Naive thymus-derived CD4-positive, alpha-beta T cell (primary cell): ENCODE results near the gene ZNF775. TPM values are rescaled to one million over a fixed set of nuclear protein-coding genes. Genes with fewer than 3 reads are reported as not detected.
A peak's percentile ranks its signal among the peaks of the same experiment; 100 is the strongest.

Experiments used
- ATAC-seq: fragments of 150-1000 bp; cut with Tn5 transposase; 2 replicates; pipeline ENCODE4 v1.10.0; 2021; ENCODE audit warnings: mild to moderate bottlenecking, moderate library complexity
- CTCF ChIA-PET: fragments of 350-600 bp; sonication (Branson Sonifier 250); formaldehyde crosslinking; loops from one replicate; lab custom pipeline; 2021; ENCODE audit warnings: antibody characterized with exemption; lab: Charles Lee
- POLR2A ChIA-PET: fragments of 350-600 bp; sonication (Branson Sonifier 250); formaldehyde crosslinking; loops from one replicate; lab custom pipeline; 2021; ENCODE audit warnings: antibody characterized with exemption, inconsistent platforms; lab: Charles Lee
- DNase-seq, 9 donors: peaks; one replicate each; pipeline versions ENCODE4 v3.0.0 to v3.0.0-alpha.2; 2020 to 2022; ENCODE audit warnings: mixed read lengths in 1 of 9
- H3K27ac ChIP-seq: one replicate; pipeline ENCODE4 v1.7.0; 2013; ENCODE audit warnings: mild to moderate bottlenecking, low read depth, low read length, moderate library complexity
- H3K27me3 ChIP-seq, 2 donors: one replicate each; pipeline ENCODE4 v1.7.0; 2013; ENCODE audit warnings: low read length in 2 of 2, mild to moderate bottlenecking in 2 of 2, moderate library complexity in 2 of 2; ENCODE audit not compliant: control insufficient read depth in 2 of 2, insufficient read depth in 2 of 2
- H3K36me3 ChIP-seq, 3 experiments: 1 replicate in 2 of 3; 2 replicates in 1 of 3; pipeline ENCODE4 v1.7.0; 2013; ENCODE audit warnings: low read length in 3 of 3, mild to moderate bottlenecking in 3 of 3, moderate library complexity in 1 of 3; ENCODE audit not compliant: insufficient read depth in 3 of 3, control insufficient read depth in 2 of 3
- H3K4me1 ChIP-seq, 2 donors: one replicate each; pipeline ENCODE4 v1.7.0; 2013; ENCODE audit warnings: low read length in 2 of 2, mild to moderate bottlenecking in 2 of 2, moderate library complexity in 1 of 2; ENCODE audit not compliant: control insufficient read depth in 2 of 2, insufficient read depth in 2 of 2
- H3K4me3 ChIP-seq: 2 replicates; pipeline ENCODE4 v1.7.0; 2013; ENCODE audit warnings: mild to moderate bottlenecking, low read length
- H3K9me3 ChIP-seq, 3 experiments: 1 replicate in 2 of 3; 2 replicates in 1 of 3; pipeline ENCODE4 v1.7.0; 2013; ENCODE audit warnings: low read length in 3 of 3; ENCODE audit not compliant: control insufficient read depth in 2 of 3
- H3K27ac Mint-ChIP-seq, 9 donors: one replicate each; pipeline ENCODE4 v1.8.0; 2020 to 2022; ENCODE audit warnings: mixed read lengths in 9 of 9, mild to moderate bottlenecking in 8 of 9, moderate library complexity in 5 of 9, inconsistent platforms in 2 of 9
- H3K27me3 Mint-ChIP-seq, 5 donors: one replicate each; pipeline ENCODE4 v1.8.0; 2021 to 2022; ENCODE audit warnings: mixed read lengths in 5 of 5, mild to moderate bottlenecking in 1 of 5
- H3K36me3 Mint-ChIP-seq, 5 donors: one replicate each; pipeline ENCODE4 v1.8.0; 2020 to 2022; ENCODE audit warnings: mixed read lengths in 5 of 5, mild to moderate bottlenecking in 3 of 5, inconsistent platforms in 1 of 5
- H3K4me1 Mint-ChIP-seq, 7 donors: one replicate each; pipeline ENCODE4 v1.8.0; 2020 to 2022; ENCODE audit warnings: mixed read lengths in 7 of 7, mild to moderate bottlenecking in 3 of 7, inconsistent platforms in 1 of 7
- H3K4me3 Mint-ChIP-seq, 10 donors: one replicate each; pipeline ENCODE4 v1.8.0; 2020 to 2022; ENCODE audit warnings: mild to moderate bottlenecking in 10 of 10, mixed read lengths in 10 of 10, moderate library complexity in 6 of 10, inconsistent platforms in 2 of 10
- H3K9me3 Mint-ChIP-seq, 11 donors: one replicate each; pipeline ENCODE4 v1.8.0; 2020 to 2022; ENCODE audit warnings: mixed read lengths in 11 of 11, mild to moderate bottlenecking in 4 of 11, inconsistent platforms in 1 of 11, moderate library complexity in 1 of 11
- intact Hi-C, 2 donors: fragments of 100-400 bp; cut with micrococcal nuclease; formaldehyde crosslinking; loops; one replicate each; pipeline ENCODE4 v1.15.1; 2023
- polyA plus RNA-seq, 2 donors: library from polyadenylated mRNA; unstranded; fragments of 300-500 nt; fragmentation: Illumina TruSeq; gene quantifications; one replicate each; pipeline ENCODE4 v1.2.3, GENCODE V29; 2021
- total RNA-seq, 6 experiments: library from RNA in 5 of 6; stranded (reverse) in 5 of 6; gene quantifications; 1 replicate in 5 of 6; 2 replicates in 1 of 6; pipeline ENCODE4 v1.2.3 and lab custom pipeline; 2021 to 2026

Gene ZNF775
- total and polyA plus RNA-seq, 7 experiments from 2014 or later = 1.1 to 7.4 (median 4.3) TPM

DNA sequence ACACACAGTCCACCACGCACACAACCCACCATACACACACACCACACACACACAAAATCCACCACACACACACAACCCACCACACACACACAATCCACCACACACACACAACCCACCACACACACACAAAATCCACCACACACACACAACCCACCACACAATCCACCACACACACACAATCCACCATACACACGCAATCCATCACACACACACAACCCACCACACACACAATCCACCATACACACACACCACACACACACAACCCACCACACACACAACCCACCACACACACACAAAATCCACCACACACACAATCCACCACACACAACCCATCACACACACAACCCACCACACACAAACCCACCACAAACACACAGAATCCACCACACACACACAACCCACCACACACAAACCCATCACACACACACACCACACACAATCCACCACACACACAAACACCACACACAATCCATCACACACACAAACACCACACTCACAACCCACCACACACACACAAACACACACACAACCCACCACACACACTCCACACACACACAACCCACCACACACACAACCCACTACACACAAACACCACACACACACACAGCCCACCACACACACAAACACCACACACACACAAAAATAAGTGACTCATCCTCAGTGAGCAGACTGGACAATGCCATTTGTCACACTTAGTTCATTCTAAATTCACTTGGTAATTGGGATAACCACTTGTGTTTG is 19.3 kb upstream of the ZNF775 start:
- CTCF ChIA-PET = no interaction called here
- ATAC-seq = no peak
- intact Hi-C loops = loop anchor here (5.0 kb wide), 3 partner anchors 37 to 378 kb away; partner anchors contain the start of genes GIMAP7 (in 2 of the 2), ACTR3C (in 1 of the 2), GIMAP5 (in 1 of the 2) and LRRC61 (in 1 of the 2)

DNA sequence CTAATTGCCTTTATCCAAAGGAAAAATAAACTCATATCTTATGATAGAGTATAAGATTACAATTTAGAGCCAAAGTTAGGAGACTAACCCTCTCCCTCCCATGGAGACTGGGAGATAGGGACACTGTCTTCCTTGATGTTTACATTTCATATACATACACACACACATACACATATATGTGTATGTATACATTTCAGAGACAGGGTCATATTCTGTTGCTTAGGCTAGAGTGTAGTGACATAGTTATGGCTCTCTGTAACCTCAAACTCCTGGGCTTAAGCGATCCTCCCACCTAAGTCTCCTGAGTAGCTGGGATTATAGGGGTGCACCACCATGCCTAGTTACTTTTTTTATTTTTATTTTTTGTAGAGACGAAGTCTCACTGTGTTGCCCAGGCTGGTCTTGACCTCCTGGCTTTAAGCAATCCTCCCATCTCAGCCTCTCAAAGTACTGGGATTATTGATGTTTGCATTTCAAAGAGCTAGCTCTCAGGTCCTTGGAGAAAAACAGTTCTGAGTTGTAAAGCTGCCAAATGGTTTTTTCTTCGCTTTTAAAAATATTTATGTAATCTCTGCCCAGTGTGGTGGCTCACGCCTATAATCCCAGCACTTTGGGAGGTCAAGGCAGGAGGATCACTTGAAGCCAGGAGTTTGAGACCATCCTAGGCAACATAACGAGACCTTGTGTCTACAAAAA is 18.6 kb upstream of the ZNF775 start:
- no peak overlapping the region for H3K27ac ChIP-seq
- H3K9me3 ChIP-seq = no peaks in the 10 kb centered on the region
- Mint-ChIP-seq H3K4me3 (peak overlapping the region in 2 of 10 donors; percentile 24 to 50), H3K27ac (peak overlapping the region in 8 of 9 donors; percentile 15 to 93 (median 86)), H3K36me3 (no peaks in the 10 kb centered on the region), H3K9me3 (peaks cover 0 to 2% (median 0%) of the 10 kb centered on the region in 11 donors), H3K4me1 (peaks cover 24 to 72% (median 60%) of the 10 kb centered on the region in 7 donors), H3K27me3 (no peaks in the 10 kb centered on the region)
- intact Hi-C loops = no loop called here
- H3K36me3 ChIP-seq = no peaks in the 10 kb centered on the region
- ChIA-PET CTCF (interaction anchor here (0.6 kb wide), 2 partner anchors 518 to 552 kb away, joined by 3 read pairs; no protein-coding TSS in a partner anchor), POLR2A (interaction anchor here (1.0 to 1.3 kb wide), 2 partner anchors 10 to 47 kb away, joined by 3 to 7 read pairs; no protein-coding TSS in a partner anchor)
- peaks cover 6 to 38% of the 10 kb centered on the region in 2 donors for H3K4me1 ChIP-seq
- no peak for ATAC-seq
- H3K27me3 ChIP-seq = no peaks in the 10 kb centered on the region
- no peak overlapping the region for H3K4me3 ChIP-seq
- DNase-seq = no peak

More for the DNA sequence above, 19.3 kb upstream of the ZNF775 start:
- peaks cover 24 to 64% (median 56%) of the 10 kb centered on the region in 7 donors for H3K4me1 Mint-ChIP-seq
- Histone ChIP-seq H3K4me3 (no peak overlapping the region), H3K36me3 (no peaks in the 10 kb centered on the region), H3K27me3 (no peaks in the 10 kb centered on the region), H3K4me1 (peaks cover 6 to 38% of the 10 kb centered on the region in 2 donors), H3K27ac (no peak overlapping the region), H3K9me3 (no peaks in the 10 kb centered on the region)
- peak overlapping the region in 4 of 10 donors; percentile 12 to 50 (median 34) for H3K4me3 Mint-ChIP-seq
- POLR2A ChIA-PET = interaction anchor here (1.3 kb wide), 1 partner anchor 47 kb away, joined by 7 read pairs; no protein-coding TSS in a partner anchor
- H3K27ac Mint-ChIP-seq = peak overlapping the region; percentile 15 to 93 (median 86)
- H3K27me3 Mint-ChIP-seq = no peaks in the 10 kb centered on the region
- DNase-seq = no peak
- no peaks in the 10 kb centered on the region for H3K36me3 Mint-ChIP-seq
- H3K9me3 Mint-ChIP-seq = peaks cover 0 to 2% (median 0%) of the 10 kb centered on the region in 11 donors

DNA sequence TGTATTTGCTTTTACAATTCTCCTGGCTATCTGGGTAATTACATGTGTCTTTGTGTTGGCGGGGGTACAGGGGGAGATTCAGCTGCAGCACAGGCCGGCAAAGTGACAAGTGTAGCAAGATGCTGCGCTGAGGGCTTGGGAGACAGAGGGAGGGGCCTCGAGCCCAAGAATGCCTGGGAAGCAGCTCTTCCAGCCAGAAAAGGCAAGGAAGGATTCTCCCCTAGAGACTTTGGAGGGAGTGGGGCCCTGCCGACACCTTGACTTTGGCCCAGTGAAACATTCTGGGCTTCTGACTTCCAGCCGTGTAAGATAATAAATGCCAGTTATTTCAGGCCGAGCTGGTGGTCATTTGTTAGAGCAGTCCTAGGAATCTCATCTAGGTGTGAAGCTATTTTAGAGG is 17.7 kb upstream of the ZNF775 start:
- Mint-ChIP-seq H3K9me3 (peaks cover 0 to 2% (median 0%) of the 10 kb centered on the region in 11 donors), H3K36me3 (no peaks in the 10 kb centered on the region), H3K4me3 (no peak overlapping the region), H3K4me1 (peaks cover 27 to 77% (median 65%) of the 10 kb centered on the region in 7 donors), H3K27me3 (no peaks in the 10 kb centered on the region), H3K27ac (peak overlapping the region in 2 of 9 donors; percentile 15 to 26)
- POLR2A ChIA-PET = interaction anchor here (1.0 to 1.3 kb wide), 2 partner anchors 9 to 46 kb away, joined by 3 to 7 read pairs; no protein-coding TSS in a partner anchor
- no peaks in the 10 kb centered on the region for H3K27me3 ChIP-seq
- CTCF ChIA-PET = no interaction called here
- H3K4me1 ChIP-seq = peaks cover 6 to 45% of the 10 kb centered on the region in 2 donors
- ATAC-seq (no peak), DNase-seq (no peak)
- intact Hi-C loops = no loop called here
- H3K27ac ChIP-seq = no peak overlapping the region
- H3K4me3 ChIP-seq = no peak overlapping the region
- H3K9me3 ChIP-seq = no peaks in the 10 kb centered on the region
- no peaks in the 10 kb centered on the region for H3K36me3 ChIP-seq

GRCh38 chr7:150361807-150362621 is 17.1 kb upstream of the ZNF775 start:
- CTCF ChIA-PET = interaction anchor here (1.1 to 1.3 kb wide), 3 partner anchors 8 to 58 kb away, joined by 3 to 4 read pairs (median 4); a partner anchor contains a TSS
- no peak overlapping the region for H3K4me3 ChIP-seq
- H3K4me1 ChIP-seq = peaks cover 6 to 42% of the 10 kb centered on the region in 2 donors
- Mint-ChIP-seq H3K27me3 (no peaks in the 10 kb centered on the region), H3K27ac (peak overlapping the region in 3 of 9 donors; percentile 15 to 50 (median 26)), H3K9me3 (peaks cover 0 to 2% (median 0%) of the 10 kb centered on the region in 11 donors), H3K36me3 (no peaks in the 10 kb centered on the region), H3K4me3 (no peak overlapping the region), H3K4me1 (peaks cover 29 to 76% (median 64%) of the 10 kb centered on the region in 7 donors)
- POLR2A ChIA-PET = interaction anchor here (0.7 to 1.3 kb wide), 2 partner anchors 24 to 45 kb away, joined by 3 to 5 read pairs; no protein-coding TSS in a partner anchor
- intact Hi-C loops = no loop called here
- no peaks in the 10 kb centered on the region for H3K27me3 ChIP-seq
- no peaks in the 10 kb centered on the region for H3K9me3 ChIP-seq
- no peak overlapping the region for H3K27ac ChIP-seq
- H3K36me3 ChIP-seq = no peaks in the 10 kb centered on the region
- ATAC-seq = no peak
- no peak for DNase-seq

DNA sequence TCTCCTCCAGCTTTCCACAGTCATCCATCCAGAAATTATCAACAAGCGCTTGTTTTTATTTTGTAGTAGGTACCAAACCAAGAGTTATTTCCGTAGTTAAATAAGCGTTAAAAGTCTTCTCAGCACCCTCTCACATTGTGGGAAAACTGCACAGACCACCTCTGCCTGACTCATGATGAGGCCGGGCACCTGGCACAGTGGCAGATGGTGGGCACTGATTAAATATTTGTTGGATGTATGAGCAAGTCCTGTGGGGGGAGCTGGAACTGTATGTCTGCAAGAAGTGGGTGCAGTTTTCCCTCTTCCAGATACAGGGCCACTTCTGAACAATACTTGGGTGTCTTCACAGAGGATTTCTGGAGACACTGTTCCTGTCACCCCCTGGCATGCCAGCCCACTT is 15.8 kb upstream of the ZNF775 start:
- DNase-seq (no peak), ATAC-seq (no peak)
- Mint-ChIP-seq H3K27ac (peak overlapping the region in 2 of 9 donors; percentile 25 to 60), H3K9me3 (peaks cover 0 to 2% (median 0%) of the 10 kb centered on the region in 11 donors), H3K4me3 (no peak overlapping the region), H3K36me3 (no peaks in the 10 kb centered on the region), H3K27me3 (no peaks in the 10 kb centered on the region), H3K4me1 (peaks cover 19 to 72% (median 61%) of the 10 kb centered on the region in 7 donors)
- H3K4me1 ChIP-seq = peaks cover 0 to 33% of the 10 kb centered on the region in 2 donors
- intact Hi-C loops = no loop called here
- H3K27me3 ChIP-seq = no peaks in the 10 kb centered on the region
- no peaks in the 10 kb centered on the region for H3K9me3 ChIP-seq
- ChIA-PET CTCF (interaction anchor here (0.8 to 1.3 kb wide), 3 partner anchors 42 to 58 kb away, joined by 3 to 4 read pairs (median 4); a partner anchor contains a TSS), POLR2A (interaction anchor here (1.3 kb wide), 1 partner anchor 43 kb away, joined by 5 read pairs; no protein-coding TSS in a partner anchor)
- H3K27ac ChIP-seq = no peak overlapping the region
- H3K4me3 ChIP-seq = no peak overlapping the region
- no peaks in the 10 kb centered on the region for H3K36me3 ChIP-seq
